HG03097 (cell line): ENCODE results near the gene CACNA1D.

Source experiments
- ATAC-seq: cut with Tn5 transposase; IDR thresholded peaks from one replicate; pipeline ENCODE4 v1.9.1; 2021; ENCODE audit not compliant: unreplicated experiment, low FRiP score

Gene CACNA1D

DNA sequence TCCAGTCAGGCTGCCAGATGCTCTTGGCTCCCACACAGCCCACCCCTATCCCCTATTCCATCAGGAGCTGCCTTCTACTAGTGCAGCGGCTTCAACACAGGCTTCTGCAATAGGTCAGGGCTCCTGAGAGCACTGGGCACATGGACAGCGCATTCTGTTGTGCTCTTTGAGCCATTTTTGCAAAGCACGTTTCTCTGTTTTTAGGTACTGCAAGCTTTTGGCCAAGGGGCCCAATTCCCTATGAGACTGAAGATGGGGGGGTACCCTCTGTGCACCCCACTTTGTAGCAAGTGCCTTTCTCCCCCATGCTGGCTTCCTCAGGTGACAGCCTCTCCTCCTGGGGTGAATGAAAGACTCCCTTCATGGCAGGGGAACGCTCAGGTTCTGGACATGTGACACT, 320.7 kb downstream of the CACNA1D start:
- ATAC-seq: no peak

DNA sequence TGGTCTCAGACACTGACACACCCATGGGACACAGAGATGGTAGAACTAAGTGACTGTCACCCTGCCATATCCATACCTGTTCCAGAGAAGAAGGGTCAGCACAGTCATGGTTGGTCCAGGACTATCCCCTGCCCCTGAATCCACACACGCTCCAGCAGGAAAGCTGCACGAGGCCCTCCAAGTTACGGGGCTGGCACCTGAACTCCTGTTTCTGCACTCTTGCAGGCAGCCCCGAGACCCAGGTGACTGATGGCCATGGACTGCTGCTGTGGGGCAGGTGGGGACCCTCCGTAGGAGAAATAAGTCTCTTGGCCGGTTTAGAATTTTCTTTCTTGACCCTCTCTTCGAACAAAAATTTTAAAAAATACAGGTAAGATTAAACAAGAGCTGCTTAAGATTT, 321.2 kb downstream of the CACNA1D start:
- ATAC-seq: no peak

DNA sequence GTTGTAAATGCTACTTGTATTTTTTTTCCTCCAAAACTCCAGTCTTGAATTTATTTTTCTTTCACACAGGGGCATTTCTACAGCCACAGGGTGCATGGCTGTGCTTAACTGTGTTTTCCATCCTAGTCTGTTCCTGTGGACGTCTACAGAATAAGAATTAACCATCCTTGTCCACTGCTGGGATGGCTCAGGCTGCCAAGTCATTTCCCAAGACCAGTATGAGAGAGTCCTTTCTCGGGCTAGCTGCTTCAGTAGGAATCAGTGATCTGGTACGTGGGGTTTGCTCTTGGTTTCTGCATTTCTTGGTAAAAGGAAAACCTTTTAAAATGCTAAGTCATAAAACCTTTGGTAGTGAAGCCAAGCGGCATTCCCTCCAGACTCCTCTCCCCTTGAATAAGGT, 322.0 kb downstream of the CACNA1D start:
- ATAC-seq: no peak

DNA sequence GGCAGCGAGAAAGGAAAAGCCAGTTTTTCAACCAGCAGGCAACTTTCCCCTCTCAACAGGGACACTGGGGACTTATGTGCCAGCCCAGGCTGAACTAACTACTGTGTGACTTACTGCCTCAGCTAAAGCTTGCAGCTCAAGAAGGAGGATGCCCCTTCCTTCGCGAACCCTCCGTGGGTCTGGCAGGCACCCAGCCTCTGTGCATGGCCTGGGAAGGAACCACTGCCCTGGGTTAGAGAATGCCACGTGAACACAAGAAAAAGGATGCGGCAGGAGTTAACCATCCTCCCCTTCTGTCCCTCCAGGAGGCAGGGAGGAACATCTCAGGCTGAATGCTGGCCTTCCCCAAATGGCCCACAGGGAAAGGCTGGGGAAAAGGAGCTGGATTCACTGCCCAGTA, 322.8 kb downstream of the CACNA1D start:
- no peak for ATAC-seq

DNA sequence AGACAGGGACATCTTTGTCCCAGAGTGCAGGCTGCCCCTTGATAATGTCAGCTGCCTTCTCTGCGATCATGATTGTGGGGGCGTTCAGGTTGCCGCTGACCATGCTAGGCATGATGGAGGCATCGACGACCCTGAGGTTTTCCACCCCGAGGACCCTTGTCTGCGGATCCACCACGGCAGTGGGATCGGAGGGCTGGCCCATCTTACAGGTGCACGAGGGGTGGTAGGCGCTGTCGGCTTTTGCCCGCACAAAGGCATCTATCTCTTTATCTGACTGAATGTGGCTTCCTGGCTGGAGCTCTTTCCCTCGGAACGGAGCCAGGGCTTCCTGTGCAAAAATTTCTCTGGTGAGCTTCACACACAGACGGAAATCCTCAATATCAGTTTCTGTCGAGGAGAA, 323.4 kb downstream of the CACNA1D start:
- no peak for ATAC-seq

DNA sequence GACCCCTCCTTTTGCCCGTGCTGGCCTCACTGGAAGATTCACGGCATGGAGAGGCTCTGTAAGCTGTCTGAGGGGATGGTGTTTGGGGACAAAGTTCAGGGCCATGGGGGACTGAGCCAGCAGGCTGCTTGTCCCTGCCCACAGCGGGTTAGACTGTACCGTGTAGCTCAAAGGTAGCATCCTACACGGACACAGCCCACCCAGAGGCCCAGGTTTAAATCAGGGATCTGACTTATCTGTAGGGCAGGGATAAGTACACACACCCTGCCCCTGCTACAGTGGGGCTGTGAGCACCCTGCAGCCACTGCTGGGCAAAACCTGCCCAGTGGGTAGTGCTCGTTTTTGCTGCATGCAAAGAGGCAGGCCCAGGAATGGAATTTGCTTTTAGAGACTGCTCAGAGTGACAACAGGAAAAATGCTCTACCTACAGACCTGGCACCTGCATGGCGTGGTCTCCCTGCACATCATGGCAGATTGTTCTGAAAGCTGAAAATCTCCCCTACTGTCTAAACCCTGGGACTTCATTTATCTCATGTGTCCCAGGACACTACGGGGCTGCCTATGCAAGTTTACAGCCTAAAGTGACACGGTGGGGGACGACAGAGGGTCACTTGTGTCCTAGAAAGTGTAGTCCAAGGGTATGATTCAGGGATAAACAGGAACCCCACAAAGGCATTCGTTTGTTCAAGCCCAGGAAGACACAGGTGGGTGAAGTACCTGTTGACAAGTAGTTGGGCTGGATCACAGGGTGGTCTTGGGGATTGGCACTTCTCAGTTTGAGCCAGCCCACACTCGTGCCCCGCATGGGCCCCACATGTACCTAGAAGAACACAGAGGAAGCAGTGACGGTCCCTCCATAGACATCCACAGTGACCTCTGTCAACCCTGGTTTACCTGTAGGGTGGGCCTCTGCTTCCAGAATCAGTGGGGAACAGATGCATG, 324.1 kb downstream of the CACNA1D start:
- no peak for ATAC-seq

DNA sequence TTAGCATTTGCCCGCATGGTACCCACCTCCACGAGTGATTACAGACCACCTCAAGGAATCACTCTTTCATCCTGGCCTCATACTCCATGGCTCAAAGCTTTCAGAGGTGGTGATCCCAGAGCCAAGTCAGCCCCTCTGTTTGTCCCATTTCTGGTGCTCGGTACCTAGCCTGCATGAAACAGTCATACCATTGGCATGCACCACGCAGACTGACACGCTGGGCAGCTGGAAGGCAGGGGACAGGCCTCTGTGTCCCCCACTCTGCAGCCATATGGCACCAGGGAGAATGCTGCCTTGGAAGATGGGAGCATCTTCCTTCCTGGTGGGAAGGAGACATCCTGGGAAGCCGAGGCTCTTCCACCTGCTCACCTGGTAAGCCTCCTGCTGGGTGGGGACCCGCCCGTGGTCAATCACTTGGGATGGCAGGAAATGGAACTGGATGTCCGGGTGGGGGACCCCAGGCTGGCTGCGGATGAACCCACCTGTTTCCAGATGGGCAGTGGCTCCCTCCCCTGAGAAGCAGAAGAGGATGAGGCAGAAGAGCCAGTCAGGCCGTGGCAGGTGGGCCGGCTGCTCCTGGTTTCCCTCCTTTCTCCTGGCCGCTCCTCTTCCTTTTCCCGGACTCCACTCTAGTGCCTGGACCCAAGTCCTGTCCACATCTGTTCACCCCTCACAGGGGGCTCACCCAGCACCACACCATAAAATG, 324.9 kb downstream of the CACNA1D start:
- ATAC-seq: no peak

DNA sequence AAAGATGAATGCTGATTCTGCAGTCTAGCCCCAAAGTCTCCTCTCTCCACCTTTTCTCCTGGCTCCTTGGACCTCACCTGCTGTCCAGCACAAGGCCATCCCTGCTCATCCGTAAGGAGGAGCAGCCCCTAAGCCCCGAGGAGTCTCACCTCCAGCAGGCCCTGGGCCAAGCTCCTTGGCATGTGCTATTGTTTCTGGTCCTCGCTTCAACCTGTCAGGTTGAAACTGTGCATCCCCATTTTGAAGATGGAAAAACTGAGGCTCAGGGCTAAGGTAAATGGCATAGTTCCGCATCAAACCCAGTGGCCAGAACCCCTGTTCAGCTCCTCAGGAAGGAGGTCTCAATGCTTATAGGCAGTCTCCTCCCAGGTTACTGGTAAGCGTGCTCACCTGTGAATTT, 325.7 kb downstream of the CACNA1D start:
- no peak for ATAC-seq

DNA sequence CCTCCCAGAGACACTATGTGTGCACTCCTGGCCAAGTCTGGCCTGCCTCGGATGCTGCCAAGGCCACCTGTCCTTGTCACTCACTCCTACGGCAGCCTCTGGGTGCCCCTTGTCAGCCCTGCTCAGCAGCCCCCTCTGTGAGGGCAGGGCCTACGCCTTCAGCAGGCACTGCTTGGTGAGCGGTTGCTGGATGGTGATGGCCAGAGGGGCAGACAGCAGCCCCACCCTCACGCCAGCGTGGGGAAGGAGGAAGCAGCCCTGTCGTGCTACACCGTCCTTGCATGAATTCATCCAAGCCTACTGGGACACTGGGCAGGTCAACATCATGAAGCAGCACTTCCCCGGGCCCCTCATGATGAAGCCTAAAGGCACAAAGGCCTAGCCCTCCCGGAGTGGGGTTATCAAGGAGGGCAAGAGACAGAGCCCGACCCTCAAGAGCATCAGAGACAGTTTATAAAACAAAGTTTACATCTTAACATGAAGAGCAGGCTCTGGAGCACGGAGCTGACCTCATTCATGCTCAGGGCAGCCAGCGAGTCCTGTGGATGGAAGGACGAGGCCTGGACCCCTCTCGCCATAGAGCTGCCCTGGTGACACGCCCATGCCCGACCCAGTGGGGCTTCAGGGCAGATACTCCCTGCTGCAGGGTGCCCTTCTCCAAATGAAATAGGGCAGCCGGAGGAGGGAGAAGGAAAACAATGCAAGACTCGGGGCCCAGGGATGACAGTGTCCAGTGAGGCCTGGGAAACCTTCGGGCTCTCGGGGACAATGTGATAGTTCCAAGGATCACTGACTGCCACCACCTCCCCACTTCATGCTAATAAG, 326.6 kb downstream of the CACNA1D start:
- no peak for ATAC-seq

DNA sequence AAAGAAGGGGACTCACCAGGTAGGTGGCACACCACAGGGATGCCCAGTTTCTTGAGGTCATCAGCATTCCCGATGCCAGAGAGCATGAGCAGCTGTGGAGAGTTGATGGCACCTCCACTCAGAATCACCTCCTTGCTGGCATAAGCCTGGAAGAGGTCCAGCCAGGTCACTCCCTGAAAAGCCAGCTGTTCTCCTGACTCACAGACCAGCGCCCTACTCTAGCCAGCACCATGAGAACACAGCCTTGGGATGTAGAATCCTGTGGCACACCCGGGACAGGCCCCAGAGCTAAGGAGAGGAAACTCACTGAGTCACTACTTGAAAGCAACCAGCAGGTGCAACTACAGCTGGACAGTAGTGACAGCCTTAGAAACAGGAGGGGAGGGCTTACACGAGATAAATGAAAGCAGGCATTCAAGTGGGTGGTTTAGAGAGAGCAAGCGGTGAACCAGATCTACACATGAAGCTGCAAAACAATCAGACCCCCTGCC, 327.3 kb downstream of the CACNA1D start:
- ATAC-seq: no peak

DNA sequence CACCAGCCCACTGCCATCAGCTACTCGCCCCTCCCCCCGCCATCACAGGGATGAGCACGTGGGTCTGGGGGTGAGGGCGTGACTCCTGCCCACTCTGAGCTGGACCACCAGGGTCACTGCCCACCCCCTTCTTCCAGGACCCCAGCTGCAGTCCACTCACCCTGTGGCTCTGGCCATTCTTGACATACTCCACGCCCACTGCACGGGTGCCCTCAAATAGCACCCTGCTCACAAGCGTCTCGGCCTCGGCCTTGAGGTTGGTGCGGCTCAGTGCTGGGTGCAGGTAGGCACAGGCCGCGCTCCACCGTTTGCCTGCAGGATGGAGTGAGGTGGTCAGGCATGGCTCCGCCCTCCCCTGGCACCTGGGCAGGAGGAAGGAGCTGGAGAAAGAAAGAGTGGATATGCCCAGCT, 327.9 kb downstream of the CACNA1D start:
- ATAC-seq: no peak

DNA sequence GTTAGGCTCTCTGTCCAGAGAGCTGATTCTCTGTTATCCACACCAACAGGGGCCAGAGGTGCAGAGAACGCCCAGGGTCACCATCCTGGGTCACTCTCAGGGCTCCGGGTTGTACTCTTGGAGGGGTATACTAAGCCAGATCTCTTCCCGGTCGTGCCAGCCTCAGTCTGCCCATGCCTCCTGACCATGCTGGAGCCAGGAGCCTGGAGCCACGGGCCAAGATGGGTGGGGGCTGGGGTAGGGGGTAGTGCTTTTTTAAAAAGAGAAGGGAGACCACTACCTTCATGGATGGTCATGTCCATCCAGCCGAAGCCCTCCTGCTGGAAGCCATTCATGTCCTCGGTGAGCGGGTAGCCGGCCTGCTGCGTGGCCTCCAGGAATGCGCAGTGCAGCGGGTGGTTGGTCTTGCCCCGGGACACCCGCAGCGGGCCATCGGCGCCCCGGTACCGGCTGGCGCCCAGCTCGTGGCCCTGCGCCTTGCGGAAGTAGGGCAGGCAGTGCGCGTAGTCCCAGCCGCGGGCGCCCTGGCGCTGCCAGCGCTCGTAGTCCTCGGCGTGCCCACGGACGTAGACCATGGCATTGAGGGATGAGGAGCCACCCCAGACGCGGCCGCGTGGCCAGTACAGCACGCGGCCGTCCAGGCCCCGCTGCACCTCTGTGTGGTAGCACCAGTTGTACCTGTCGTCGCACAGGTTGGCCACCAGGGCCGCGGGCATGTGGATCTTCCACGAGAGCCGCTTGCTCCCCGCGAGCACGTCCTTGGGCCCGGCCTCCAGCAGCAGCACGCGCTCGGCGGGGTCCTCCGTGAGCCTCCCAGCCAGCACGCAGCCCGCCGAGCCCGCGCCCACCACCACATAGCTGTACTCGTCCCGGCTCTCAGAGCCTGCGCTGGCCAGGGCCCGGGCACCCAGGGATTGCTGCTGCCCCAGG, 328.9 kb downstream of the CACNA1D start:
- ATAC-seq: no peak

DNA sequence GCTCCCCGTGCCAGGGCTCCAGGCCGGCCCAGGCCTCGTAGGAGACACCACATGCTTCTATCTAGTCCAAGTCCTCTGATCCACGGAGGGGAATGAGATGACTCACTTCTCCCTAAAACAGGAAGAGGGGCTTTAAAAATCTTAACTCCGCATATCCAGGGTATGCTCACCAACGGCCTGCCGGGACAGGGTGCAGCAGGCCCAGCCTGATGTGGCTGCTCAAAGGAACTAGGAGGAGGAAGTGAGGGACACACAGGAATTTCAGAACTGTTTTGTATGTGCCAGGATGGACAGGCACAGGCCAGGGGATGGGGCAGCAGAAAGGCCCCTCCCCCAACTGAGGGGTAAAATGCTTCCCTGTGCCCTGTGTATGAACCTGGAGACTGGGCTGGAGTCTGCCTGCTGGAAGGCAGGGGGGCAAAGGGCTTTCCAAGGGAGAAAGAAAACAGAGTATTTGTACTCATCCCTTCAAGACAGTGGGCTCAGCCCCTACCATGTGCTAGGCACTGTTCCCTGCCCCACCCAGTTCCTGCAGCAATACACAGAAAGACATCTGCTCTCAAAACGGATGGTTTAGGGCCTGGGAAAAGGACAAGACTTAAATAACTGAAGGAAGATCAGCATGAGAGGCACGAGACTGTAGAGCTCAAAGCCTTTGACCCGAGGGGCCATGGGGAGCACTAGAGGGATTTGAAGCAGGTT, 329.7 kb downstream of the CACNA1D start:
- ATAC-seq: no peak

DNA sequence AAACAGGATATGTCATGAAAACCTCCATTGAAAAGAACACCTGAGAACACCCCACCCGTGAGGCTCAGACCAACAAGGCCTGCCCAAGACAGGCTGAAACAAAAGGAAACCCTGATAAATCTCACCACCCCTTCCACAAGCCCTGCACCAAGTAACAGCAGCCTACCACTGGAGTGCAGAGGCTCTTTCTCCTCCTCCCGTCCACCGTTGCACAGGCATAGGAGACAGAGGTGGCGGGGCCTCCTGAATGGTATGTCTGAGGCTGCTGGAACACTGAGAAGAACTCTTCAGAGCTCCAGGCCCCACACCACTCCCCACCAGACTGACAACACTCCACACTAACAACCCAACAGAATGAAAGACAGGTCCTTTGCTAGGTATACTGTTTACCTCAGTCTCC, 330.4 kb downstream of the CACNA1D start:
- no peak for ATAC-seq

DNA sequence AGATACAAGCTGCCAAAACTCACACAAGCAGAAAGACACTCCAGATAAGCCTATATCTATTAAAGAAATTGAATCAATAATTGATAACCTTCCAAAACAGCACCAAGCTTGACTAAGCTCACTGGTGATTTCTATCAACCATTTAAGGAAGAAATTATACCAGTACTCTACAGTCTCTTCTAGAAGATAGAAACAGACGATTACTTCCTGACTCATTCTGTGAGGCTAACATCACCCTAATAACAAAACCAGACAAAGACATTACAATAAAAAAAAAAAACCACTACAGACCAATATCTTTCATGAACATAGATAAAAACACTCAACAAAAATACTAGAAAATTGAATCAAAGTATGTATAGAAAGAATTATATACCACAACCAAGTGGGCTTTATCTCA, 331.6 kb downstream of the CACNA1D start:
- no peak for ATAC-seq

DNA sequence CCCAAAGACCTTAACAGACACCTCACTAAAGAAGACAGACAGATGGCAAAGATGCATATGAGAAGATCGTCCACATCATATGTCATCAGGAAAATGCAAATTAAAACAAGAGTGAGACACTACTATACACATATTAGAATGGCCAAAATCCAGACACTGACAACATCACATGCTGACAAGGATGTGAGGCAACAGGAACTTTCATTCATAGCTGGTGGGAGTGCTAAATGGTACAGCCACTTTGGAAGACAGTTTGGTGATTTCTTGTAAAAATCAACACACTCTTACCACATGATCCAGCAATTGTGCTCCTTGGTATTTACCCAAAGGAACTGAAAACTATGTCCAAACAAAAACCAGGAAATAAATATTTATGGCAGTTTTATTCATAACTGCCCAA, 334.2 kb downstream of the CACNA1D start:
- ATAC-seq: no peak

DNA sequence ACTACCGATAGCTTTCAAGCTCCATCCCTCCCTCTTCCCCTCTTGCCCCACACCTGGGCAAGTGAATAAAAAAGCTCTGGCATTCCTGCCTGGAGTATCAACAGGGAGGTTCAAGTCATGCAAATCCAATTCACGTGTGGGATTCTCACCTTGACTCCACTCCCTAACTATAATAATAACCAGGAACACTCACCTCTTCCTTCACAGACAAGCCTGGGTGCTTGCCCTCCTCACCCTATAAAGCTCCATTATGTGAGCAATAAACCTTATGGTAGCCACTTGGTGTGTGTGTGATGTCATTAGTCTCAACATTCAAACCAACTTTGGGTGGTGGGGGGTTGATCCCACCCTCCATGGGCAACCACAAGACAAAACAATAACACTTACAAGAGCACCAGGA, 335.2 kb downstream of the CACNA1D start:
- ATAC-seq: no peak

DNA sequence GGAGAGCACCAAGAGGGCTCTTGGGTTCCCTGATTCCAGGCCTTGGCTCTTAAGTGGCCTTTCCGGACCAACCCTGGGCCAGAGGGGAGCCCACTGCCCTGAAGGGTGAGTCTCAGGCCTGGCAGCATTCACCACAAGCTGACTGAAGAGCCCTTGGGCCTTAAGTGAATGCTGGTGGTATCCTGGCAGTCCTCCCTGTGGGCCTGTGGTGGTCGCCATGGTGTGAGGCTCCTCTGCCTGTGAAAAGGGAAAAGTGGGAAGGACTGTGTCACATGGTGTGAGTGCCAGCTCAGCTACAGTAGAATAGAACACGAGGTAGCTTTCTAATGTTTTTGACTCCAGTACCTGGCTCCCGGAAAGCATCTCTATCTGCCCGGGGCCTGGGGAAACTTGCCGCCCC, 336.5 kb downstream of the CACNA1D start:
- ATAC-seq: no peak

DNA sequence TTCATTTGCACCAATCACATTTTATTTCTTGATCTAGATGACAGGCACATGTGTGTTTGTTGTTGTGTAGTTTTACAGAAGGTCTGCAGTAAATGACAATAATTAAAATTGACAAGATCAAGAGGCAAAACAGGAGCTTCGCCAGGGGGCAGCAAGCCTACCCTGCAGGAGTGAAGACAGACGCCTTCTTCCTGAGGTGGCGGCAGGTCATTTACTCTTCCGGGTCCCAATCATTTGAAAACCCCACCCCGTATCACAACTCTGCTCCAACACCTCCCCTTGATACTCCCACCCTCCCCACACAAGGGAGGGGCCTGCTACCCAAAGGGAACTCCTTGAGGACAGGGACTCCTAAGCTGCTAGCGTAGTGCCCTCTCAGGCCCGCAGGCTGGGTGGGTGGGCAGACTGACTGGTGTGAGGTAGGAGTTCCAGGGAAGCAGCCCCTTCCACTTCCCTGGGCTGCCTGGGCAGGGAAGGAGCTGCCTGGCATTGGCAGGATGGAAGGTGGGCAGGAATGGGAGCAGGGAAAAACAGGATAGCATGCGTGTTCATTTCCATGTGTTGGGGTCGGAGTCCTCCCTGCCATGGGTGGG, 338.7 kb downstream of the CACNA1D start:
- ATAC-seq: no peak
